NOMO-1 treated with dmso at 0.1 percent for 144 hours (cell line): ENCODE results near the gene MICU1.
"Not testable (repeated sequence)": the region's sequence is repeated elsewhere in the genome, so short reads cannot be mapped to it uniquely, and the experiment has no call there.

Source experiments
- DNase-seq: peaks from one replicate; lab custom pipeline; 2025; ENCODE audit not compliant: unreplicated experiment; lab: John Stamatoyannopoulos, UW

The MICU1 gene, protein sequence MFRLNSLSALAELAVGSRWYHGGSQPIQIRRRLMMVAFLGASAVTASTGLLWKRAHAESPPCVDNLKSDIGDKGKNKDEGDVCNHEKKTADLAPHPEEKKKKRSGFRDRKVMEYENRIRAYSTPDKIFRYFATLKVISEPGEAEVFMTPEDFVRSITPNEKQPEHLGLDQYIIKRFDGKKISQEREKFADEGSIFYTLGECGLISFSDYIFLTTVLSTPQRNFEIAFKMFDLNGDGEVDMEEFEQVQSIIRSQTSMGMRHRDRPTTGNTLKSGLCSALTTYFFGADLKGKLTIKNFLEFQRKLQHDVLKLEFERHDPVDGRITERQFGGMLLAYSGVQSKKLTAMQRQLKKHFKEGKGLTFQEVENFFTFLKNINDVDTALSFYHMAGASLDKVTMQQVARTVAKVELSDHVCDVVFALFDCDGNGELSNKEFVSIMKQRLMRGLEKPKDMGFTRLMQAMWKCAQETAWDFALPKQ

DNA sequence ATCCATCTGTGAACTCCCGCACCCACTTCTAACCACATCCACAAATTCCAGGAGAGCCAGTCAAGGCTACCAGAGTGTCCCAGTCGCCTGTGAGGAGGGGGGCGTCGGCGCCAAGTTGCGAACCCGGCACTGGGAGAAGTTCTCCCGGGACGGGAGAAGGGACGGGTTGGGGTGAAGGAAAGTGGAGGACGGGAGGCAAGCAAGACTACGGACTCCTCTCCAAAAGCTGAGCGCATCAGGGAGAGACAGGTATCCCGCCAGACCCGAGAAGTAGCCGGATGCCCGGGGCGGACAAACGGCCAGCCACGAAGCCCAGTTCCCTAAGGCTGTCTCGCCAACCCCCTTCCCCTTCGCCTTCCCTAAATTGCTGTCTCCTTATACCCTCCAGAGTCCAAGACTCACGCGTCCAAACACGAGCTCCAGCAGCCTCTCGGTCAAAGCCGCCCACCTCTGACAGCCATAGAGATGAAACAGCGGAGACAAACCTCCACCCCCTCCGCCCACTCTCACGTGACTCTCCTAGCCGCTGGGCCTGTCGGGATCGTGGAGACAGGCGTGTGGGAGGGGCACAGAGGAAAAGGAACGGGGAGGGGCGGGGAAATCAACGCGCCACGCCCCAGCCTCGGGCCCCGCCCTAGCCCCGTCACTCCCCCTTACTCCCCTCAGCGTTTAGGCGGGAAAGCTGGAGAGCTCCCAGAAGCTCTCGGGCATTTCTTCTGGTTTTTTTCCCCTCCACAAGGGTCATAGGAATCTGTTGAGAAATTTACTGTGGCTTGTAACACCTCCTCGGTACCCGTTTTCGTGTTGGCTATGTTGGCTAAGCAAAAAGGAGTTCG, at the start of gene MICU1:
TSS of gene MICU1 (minus strand) at position 472 of the 836 bp plus-strand sequence. CDS start 59,286 bp downstream, outside the sequence.
- peak; percentile 99 for DNase-seq

DNA sequence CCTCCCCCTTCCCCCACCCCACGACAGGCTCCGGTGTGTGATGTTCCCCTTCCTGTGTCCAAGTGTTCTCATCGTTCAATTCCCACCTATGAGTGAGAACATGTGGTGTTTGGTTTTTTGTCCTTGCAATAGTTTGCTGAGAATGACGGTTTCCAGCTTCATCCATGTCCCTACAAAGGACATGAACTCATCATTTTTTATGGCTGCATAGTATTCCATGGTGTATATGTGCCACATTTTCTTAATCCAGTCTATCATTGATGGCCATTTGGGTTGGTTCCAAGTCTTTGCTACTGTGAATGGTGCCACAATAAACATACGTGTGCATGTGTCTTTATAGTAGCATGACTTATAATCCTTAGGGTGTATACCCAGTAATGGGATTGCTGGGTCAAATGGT, 48.3 kb upstream of the MICU1 start:
- not testable (repeated sequence) for DNase-seq

DNA sequence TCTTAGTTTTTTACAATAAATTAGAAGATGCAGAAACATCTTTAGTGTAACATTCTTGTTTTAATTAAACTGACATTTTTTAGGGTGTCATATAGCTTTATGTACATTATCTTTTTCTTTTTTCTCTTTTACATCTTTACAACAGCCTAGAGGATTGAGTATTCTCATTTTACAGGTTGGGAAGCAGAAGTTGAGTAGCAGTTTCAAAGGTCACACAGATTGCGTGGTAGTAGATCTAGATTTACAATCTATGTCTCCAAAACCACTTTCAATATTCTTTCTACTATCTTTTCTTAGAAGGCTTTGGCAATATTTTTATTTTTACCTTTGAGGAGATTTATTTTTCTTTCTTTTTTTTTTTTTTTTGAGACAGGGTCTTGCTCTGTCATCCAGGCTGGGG, 47.4 kb upstream of the MICU1 start:
- no peak for DNase-seq

DNA sequence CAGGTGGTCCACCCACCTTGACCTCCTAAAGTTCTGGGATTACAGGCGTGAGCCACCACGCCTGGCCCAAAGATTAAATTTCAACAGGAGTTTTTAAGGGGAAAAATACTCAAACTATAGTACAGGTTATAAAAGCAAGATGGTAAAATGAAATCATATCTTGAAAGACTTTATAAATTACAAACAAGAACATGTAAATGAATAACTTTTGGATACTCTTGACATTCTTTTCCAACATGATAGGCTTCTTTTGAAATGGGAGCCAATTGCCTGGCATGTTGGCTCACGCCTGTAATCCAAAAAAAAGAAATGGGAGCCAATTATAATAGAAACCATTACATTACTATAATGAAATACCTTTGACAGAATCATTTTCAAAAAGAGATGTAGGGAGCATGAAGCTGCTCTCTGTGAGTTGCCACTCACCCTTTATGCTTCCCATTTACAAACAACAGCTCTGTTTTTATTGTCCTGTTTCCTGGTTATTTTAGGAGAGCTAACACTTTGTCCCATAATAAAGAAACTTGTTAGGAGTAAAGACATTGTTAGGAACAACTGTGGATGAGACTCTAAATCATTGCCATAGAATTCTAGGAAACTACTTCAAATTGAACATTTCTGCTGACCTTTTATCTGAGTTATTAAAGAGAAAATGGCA, 41.5 kb upstream of the MICU1 start:
- no peak for DNase-seq

DNA sequence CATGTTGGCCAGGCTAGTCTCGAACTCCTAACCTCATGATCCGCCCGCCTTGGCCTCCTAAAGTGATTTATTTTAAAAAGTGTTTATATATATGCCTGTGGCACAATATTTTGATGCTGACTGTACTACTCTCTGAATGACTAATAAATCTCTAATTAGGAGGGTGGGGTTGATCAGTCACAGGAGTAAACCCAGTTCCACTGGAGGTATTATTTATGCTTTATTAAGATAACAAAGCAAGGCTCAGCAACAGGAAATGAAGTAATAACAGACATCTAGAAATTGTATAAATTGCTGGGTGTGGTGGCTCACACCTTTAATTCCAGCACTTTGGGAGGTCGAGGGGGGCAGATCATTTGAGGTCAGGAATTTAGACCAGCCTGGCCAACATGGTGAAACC, 40.0 kb upstream of the MICU1 start:
- no peak for DNase-seq

DNA sequence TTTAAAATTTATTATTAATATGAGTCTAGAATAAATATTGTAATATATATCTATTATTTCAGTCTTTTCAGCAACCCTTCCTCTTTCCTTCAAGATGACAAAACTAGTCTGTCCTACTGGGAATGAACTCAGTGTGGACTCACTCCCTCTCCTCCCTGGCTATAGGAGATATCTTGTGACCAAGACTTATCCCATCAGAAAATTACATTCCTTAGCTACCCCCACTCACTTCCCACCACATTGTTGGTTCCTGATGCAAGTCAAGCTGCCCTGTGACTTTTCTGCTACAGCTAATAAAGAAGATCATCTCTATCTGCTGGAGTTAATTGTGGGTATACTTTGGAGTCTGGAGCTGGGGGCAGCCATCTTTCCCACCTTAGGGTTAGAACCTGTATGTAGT, 38.1 kb upstream of the MICU1 start:
- no peak for DNase-seq

DNA sequence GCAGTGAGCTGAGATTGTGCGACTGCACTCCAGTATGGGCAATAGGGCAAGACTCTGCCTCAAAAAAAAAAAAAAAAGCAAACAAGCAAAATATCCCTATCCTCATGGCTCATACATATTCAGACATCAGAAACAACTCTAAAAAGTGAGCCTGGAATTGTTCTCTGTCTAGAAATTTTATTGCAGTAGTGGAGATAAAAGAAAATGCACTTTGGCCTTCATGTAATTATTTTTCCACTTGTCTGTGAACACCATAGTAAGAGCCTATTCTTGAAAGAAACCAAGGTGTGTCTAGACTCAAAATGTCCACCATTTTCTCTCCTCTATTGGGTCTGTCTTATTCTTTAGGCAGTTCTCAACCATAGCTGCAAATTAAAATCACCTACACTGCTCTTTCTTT, 35.6 kb upstream of the MICU1 start:
- DNase-seq: no peak

DNA sequence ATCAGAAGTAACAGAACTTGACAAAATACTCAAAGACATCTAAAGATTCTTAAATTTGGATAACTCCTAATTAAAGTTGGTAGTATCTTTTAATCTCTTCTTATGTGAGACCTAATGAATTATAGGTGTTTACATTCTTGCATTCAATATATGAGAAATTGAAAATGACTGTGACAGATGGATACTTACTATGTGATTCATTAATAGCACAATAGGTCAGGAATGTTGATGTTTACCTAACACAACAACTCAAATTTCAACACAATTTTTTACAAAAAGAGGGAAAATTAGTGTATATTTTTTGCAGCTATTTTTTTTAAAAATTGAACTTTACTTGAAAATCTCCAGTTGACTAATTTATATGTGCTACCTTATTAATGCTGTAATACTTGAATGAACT, 34.3 kb upstream of the MICU1 start:
- no peak for DNase-seq

DNA sequence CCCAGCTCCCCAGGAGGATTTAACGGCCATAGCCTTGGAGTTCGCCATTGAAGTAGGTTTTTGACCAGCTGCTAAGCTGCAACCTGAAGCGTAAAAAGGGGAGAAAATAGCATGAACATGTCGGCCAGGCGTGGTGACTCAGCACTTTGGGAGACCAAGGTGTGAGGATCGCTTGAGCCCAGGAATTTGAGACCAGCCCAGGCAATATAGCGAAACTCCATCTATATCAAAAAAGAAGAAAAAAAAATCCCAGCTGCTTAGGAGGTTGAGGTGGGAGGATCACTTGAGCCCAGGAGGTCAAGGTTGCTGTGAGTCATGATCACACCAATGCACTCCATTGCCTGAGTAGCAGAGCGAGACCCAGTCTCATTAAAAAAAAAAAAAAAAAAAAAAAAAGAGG, 33.8 kb upstream of the MICU1 start:
- no peak for DNase-seq

DNA sequence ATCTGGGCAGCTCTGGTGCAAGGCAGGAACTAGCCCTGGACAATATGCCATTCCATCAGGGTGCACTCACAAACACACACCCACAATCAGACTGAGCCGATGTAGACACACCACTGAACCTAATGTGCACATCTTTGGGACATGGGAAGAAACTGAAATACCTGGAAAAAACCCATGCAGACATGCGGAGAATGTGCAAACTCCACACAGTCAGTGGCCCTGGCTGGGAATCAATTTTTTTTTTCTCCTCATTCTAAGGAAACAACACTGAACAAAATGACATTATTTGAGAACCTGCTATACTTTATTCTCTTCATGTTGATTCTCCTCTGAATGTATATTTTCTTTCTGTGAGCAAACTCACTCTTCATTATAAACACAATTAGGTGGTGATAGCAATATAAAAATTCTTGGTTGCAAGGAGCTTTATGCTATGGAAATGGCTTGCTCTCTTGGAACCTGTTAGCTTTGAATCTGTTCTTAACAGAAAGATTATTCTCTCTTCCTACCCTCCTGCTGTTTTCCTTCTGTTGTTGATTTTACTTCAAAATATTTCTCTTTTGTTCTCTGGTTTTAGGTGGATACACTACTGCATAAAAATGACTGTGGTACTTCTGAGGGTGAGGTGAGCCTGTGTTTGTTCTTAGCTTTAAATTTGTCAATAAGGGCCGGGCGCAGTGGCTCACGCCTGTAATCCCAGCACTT, 33.0 kb upstream of the MICU1 start:
- no peak for DNase-seq

DNA sequence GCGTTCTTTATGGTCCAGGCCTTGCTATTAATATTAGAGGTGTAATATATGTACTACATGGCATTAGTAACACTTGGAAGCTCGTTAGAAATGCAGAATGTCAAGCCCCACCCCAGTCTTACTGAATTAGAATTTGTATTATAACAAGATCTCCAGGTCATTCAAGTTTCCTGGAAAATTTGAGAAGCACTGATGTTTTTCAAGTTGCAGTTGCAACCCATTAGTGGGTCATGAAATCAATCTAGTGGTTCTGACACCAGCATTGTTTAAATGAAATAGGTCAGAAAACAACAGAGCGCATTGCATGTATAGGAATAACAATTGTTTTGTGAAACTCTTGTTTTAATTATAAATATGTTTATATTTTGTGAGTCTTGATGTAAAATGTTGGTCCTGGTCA, 28.8 kb upstream of the MICU1 start:
- DNase-seq: no peak

DNA sequence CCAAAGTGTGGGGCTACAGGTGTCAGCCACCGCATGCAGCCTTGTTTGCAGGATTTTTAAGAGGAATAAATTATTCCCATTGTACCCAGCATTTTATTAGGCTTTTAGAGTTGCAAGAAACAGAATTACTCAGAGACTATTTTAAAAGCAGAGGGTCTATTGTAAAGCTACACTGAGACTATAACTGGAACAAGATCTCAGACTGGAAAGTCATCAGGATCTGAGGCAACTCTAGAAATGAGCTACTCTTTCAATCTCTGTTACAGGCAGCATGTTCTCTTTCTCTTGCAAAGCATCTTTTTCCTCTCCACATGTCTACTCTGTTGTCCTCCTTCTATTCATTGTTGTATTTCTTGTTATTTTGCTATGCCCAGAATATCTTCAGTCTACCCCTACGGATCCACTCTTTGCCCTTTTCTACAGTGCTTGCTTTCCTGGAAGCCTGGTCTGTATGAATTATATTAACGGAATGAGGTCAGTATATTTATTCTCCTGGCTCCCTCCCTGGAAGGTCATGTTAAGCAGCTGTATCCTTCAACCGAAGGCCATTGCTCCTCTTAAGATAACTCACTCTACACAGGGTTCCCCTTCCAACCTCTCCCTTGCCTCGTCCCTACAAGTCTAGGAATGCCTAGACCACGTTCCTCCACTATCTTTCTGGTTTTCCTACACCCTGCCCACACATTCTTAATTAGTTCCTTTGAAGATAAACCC, 27.7 kb upstream of the MICU1 start:
- DNase-seq: no peak

DNA sequence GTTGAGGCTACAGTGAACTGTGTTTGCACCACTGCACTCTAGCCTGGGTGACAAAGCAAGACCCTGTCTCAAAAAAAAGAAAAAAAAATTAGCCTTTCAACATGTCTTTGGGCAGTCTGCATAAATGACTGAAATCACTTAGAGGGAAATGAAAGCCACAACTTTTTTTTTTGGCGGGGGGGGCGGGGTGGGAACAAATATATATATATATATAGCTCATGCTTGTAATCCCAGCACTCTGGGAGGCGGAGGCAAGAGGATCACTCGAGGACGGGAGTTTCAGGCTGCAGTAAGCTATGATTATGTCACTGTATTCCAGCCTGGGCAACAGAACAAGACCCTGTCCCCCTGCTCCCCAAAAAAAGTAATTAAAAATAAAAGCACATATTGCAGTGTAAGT, 23.4 kb upstream of the MICU1 start:
- DNase-seq: peak; percentile 11

DNA sequence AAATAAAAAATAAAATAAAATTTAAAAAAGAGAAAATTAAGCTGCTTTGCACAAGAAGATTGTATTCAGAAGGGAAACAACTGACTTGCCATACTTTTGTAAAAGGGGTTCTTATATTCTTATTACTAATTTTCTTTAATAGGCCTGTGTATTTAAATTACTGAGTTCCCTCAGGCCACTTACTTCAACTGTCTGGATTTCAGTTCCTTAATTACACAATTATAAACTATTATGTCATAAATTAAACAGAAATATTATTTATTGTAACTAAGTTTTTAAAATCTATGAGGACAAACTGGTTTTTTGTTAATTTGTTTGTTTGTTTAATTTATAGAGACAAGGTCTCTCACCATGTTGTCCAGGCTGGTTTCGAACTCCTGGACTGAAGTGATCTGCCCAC, 22.4 kb upstream of the MICU1 start:
- peak; percentile 16 for DNase-seq

DNA sequence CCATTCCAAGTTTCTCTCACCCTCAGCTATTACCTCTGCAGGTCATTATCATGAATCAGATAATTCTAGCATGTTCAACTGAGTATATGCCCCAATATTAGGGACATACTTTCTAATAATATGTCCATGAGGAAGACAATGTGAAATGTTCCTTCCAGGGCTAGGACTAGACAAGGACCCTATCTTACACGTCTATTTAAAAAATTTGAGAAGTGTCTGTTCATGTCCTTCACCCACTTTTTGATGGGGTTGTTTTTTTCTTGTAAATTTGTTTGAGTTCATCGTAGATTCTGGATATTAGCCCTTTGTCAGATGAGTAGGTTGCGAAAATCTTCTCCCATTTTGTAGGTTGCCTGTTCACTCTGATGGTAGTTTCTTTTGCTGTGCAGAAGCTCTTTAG, 21.1 kb upstream of the MICU1 start:
- DNase-seq: not testable (repeated sequence)

DNA sequence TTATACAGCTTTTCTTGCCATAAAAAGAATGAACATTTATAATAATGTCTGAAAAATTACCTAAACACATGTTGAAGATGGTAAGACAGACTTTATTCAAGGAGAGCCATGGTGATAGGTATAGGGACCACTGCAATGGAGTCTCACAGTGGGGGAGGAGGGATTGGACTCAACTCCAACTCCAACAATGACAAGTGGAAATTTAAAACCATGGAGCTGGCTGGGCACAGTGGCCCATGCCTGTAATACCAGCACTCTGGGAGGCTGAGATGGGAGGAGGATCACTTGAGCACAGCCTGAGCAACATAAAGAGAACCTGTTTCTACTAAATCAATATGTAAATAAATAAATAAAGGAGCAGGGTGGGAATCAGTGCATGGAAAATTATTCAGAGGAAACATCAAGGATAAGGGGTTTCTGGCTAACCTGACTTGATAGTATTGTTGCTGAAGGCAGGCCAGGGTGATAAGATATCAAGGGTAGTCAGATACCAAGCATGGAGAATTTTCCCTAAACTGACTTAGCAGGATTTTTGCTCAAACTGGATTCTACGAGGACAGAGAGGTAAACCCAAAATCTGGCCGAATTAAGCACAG, 19.5 kb upstream of the MICU1 start:
- no peak for DNase-seq

DNA sequence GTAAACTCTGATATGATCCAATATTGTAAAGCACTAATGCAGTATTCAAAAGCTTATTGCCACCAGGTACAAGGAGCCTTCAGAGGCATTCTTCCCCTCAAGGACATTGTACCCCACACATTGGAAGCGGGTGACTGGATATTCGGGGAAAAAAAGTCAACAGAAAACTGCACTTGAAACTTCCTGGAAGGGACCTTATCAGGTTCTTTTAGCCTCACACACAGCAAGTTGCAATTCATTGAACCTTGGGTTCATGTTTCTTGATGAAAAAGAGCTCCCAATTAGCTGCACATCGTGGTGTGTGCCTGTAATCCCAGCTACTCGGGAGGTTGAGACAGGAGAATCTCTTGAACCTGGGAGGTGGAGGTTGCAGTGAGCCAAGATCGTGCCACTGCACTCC, 16.4 kb upstream of the MICU1 start:
- DNase-seq: no peak

DNA sequence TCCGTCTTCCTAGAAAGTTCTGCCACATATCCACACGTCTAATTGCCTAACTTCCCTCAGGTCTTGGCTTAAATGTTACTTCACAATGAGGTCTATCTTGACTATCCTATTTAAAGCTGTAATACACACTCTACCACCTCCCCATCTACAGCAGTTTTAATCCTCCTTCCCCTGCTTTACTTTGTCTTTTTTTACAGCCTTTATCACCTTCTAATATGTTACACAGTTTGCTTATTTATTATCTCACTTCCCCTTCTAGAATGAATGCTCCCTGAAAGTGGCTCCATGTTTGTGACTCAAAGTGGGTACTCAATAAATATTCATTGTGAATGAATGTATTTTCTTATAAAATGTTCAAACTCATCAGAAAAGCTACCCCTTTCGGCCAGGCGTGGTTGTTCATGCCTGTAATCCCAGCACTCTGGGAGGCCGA, 13.6 kb upstream of the MICU1 start:
- DNase-seq: peak; percentile 48

DNA sequence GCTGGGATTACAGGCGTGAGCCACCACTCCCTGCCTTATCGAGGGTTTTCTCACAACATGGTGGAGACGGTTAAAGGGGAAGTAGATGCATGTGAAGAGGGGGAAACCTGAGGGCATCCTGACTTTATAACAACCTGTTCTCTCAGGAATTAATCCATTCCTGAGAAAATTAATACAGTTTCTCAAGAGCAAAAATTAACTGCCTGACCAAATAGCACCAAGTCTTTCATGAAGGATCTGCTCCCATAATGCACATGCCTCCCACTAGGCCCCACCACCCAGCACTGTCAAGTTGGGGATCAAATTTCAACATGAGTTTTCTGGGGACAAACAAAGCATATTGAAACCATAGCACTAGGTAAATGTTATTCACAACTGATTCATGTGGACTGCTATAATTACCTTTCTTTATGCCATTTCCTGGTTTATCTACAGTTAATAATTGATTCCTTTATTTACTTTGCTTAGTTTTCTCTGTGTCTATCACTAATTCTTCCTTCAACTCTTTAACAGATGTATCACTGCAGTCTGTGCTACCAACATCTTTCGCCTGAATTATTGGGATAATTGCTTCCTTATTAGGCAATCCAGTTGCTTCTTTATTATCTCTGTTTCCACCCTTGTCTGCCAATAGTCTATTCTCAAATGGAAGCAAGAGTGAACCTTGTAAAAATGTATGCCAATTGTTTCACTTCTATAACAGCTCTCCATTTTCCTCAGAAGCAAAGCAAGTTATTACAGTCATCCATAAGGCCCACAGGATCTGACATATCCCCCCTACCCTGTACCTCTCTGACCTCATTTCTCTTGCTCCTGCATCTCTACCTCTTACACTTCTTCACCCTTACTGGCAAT, 12.9 kb upstream of the MICU1 start:
- no peak for DNase-seq
